Measurements from ENCODE around the gene SNCB. TPM values are rescaled to one million over a fixed set of nuclear protein-coding genes. Genes with fewer than 3 reads are reported as not detected.
A peak's percentile ranks its signal among the peaks of the same experiment; 100 is the strongest.

Gene SNCB
- total and polyA plus RNA-seq, 2 of the 4 experiments (the other 2 are of a cell fraction) = 0.41 TPM; not detected in 1

GRCh38 chr5:176573564-176574296 is 56.6 kb downstream of the SNCB start:
- BruUV-seq (replicated peaks) = no TSS peak
- TF ChIP-seq CTCF (conservative IDR thresholded peaks at IDR 0.05; ENCODE audit: low read depth, low read length) (peak; percentile 82), RAD21 (IDR thresholded peaks at IDR 0.05; ENCODE audit: low read length) (peak; percentile 86), MAFK (IDR thresholded peaks at IDR 0.05; ENCODE audit: low read depth, low read length) (no peak), RCOR1 (IDR thresholded peaks at IDR 0.05; ENCODE audit: insufficient replicate concordance, low read length) (no peak), BHLHE40 (IDR thresholded peaks at IDR 0.05; ENCODE audit: low read depth, low read length) (no peak), POLR2A (IDR thresholded peaks at IDR 0.05; ENCODE audit: low read depth, low read length) (no peak), ELK1 (IDR thresholded peaks at IDR 0.05; ENCODE audit: borderline replicate concordance, low read depth, low read length) (no peak), SMC3 (IDR thresholded peaks at IDR 0.05; ENCODE audit: low read depth, low read length) (peak; percentile 91), CHD1 (IDR thresholded peaks at IDR 0.05; ENCODE audit: low read depth, low read length) (no peak), RFX5 (IDR thresholded peaks at IDR 0.05; ENCODE audit: low read depth, low read length) (no peak), NFE2L2 (IDR thresholded peaks at IDR 0.05; ENCODE audit: low read depth, low read length) (no peak), CEBPB (IDR thresholded peaks at IDR 0.05; ENCODE audit: low read depth, low read length) (no peak), USF2 (IDR thresholded peaks at IDR 0.05; ENCODE audit: low read depth, low read length) (no peak), MXI1 (IDR thresholded peaks at IDR 0.05; ENCODE audit: borderline replicate concordance, low read depth, low read length) (no peak)

More at GRCh38 chr5:176573564-176574296, 56.6 kb downstream of the SNCB start:
- H3K27me3 ChIP-seq (ENCODE audit: control insufficient read depth, insufficient read depth, low read length) = peaks cover 5% of the 10 kb centered on the region; the same call in 1 of the 2 replicates
- in situ Hi-C loops (cut with MboI; ENCODE audit: low sequenced_read_pairs) = loop anchor here (10.0 to 25.0 kb wide), 2 partner anchors 51 to 836 kb away; no protein-coding TSS in a partner anchor
- POLR2A ChIA-PET (ENCODE audit: unreplicated experiment) = interaction anchor here (0.5 kb wide), 1 partner anchor 137 kb away, joined by 12 read pairs; no protein-coding TSS in a partner anchor
- no peaks in the 10 kb centered on the region for H3K36me3 ChIP-seq (ENCODE audit: control insufficient read depth, insufficient read depth, low read length)
- peak; percentile 95 for ATAC-seq (ENCODE audit: low read depth)
- H2BK20ac ChIP-seq (ENCODE audit: low read depth, low read length) = no peak overlapping the region
- no peak overlapping the region for H3K9ac ChIP-seq (ENCODE audit: low read depth, low read length)
- no peak overlapping the region for H2BK5ac ChIP-seq (ENCODE audit: low read depth, low read length, poor library complexity, severe bottlenecking)
- 21% methylated on average over 4 of the region's 18 CpGs; no CpG with 5 or more reads in 1 of the 2 experiments for WGBS, 2 experiments (ENCODE audit: extremely low coverage in 2 of 2, insufficient read length in 1 of 2)
- no peak overlapping the region for H3K4ac ChIP-seq (ENCODE audit: low read depth, low read length)
- H3K14ac ChIP-seq (replicated peaks; ENCODE audit: low read depth, low read length) = no peak overlapping the region
- no peak overlapping the region for H3K56ac ChIP-seq (ENCODE audit: extremely low read depth, insufficient read depth, low read length)
- CTCF ChIA-PET = interaction anchor here (0.6 to 1.8 kb wide), 9 partner anchors 40 to 157 kb away, joined by 3 to 7 read pairs (median 4); partner anchors contain the start of genes CLTB, EIF4E1B and SNCB
- H4K91ac ChIP-seq (ENCODE audit: insufficient read depth, low read depth, low read length) = no peak overlapping the region
- H3K27ac ChIP-seq (ENCODE audit: insufficient read depth, low read length) = no peak overlapping the region
- no peak overlapping the region for H4K5ac ChIP-seq (ENCODE audit: low read depth, low read length)
- DNase-seq = peak; percentile 32
- intact Hi-C loops (cut with micrococcal nuclease) = loop anchor here (1.0 kb wide), 4 partner anchors 41 to 85 kb away; partner anchors contain the start of gene TSPAN17
- H2AK9ac ChIP-seq (replicated peaks; ENCODE audit: low read depth, low read length, poor library complexity) = no peak overlapping the region
- H4K20me1 ChIP-seq (ENCODE audit: insufficient read depth, low read length) = no peaks in the 10 kb centered on the region
- no peak overlapping the region for H2BK120ac ChIP-seq (ENCODE audit: low read depth, low read length)
- no peak overlapping the region for H3K18ac ChIP-seq (ENCODE audit: low read depth, low read length)
- dilution Hi-C loops (cut with HindIII; ENCODE audit: low sequenced_read_pairs, unreplicated experiment) = no loop called here
- no peak overlapping the region for H4K8ac ChIP-seq (ENCODE audit: low read depth in 2 of 2, low read length in 2 of 2)
- H3K4me3 ChIP-seq (ENCODE audit: insufficient read depth, low read depth, low read length) = no peak overlapping the region
- no peaks in the 10 kb centered on the region for H3K9me1 ChIP-seq (ENCODE audit: insufficient read depth, low read length)
- H3K23ac ChIP-seq (ENCODE audit: low read depth, low read length) = no peak overlapping the region
- no peak overlapping the region for H3K4me2 ChIP-seq (ENCODE audit: low read depth, low read length)
- H3K9me3 ChIP-seq (ENCODE audit: control insufficient read depth, insufficient read depth, low read length) = no peaks in the 10 kb centered on the region
- H2BK15ac ChIP-seq (ENCODE audit: low read depth, low read length) = no peak overlapping the region
- H3K4me1 ChIP-seq (ENCODE audit: control insufficient read depth, insufficient read depth, low read length) = no peaks in the 10 kb centered on the region
- no peaks in the 10 kb centered on the region for H3K79me1 ChIP-seq (ENCODE audit: low read depth in 1 of 2, low read length in 2 of 2)
- H2AK5ac ChIP-seq (ENCODE audit: low read depth, low read length) = no peak overlapping the region
- H2AFZ ChIP-seq (replicated peaks; ENCODE audit: low read length, poor library complexity) = peak overlapping the region; percentile 3

All from IMR-90 (cell line).